Erythroblast (primary cell): ENCODE measurements around the gene PRPF6.
"Not testable (repeated sequence)": the region's sequence is repeated elsewhere in the genome, so short reads cannot be mapped to it uniquely, and the experiment has no call there.

Experiments
- DNase-seq, 2 experiments: peaks; one replicate each; lab custom pipeline; 2025; lab: John Stamatoyannopoulos, UW
- GATA1 ChIP-seq: IDR thresholded peaks from 2 replicates; pipeline ENCODE4 v1.6.1; 2011; ENCODE audit warnings: low read depth, mild to moderate bottlenecking, control low read depth, low read length, moderate library complexity
- POLR2A ChIP-seq: IDR thresholded peaks from 2 replicates; pipeline ENCODE4 v1.6.1; 2011; ENCODE audit warnings: mild to moderate bottlenecking, low read length

Gene PRPF6

DNA sequence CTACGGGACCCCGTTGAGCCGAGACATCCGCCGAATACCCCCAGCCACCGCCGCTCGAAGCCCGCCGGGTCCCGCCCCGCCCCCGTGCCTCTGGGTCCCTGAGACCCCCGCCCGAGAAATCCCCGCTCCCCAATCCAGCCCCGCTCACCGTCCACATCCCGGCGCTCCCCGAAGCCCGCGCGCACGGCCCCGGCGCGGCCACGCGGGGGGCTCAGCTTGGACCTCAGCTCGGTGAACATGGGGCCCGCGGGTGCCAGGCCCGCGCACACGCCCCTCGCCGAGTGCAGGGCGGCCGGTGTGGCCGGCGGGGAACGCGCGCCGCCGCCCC, 1.7 kb upstream of the PRPF6 start:
- TF ChIP-seq POLR2A (no peak), GATA1 (no peak)
- no peak for DNase-seq

DNA sequence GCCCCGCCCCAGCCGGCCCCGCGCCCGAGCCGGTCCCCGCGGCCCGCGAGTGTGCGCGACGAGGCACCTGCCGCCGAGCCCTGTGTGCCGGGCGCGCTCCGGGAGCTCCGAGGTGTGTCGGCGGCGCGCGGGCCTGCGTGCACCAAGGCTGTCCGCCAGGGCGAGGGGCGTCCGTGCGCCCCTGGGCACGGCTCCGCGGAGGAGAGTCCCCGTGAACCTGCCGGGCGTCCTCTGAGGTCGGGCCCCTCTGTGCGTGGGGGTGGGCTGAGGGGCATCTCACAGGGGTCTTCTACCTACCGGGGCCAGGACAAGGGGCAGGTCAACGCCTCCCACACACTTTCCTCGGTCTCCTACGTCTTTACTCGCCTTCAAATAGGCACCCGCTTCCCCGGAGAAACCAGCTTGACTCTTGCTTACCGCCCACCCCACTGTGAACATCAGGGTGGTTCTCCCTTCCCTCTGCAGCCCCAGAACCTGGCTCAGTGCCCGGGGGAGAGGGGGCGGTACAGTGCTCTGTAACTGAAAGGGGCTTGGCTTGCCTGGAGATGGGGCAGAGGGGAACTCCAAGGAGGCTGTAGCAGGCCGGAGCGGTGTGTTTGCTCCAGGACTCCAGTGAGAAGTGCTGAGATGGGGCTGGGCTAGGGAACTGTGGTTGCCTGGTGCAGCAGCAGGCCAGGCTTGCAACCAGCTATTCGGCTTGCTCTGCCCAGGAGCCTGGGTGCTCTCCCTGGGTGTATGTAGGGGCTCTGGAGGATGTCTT, 1.2 kb upstream of the PRPF6 start, which contains the start of gene SAMD10:
TSS of gene SAMD10 (minus strand) at position 86 of the 760 bp plus-strand sequence. CDS start 175 bp downstream, outside the sequence.
- TF ChIP-seq GATA1 = no peak
- TF ChIP-seq POLR2A = no peak
- peak; percentile 65 to 74 for DNase-seq

DNA sequence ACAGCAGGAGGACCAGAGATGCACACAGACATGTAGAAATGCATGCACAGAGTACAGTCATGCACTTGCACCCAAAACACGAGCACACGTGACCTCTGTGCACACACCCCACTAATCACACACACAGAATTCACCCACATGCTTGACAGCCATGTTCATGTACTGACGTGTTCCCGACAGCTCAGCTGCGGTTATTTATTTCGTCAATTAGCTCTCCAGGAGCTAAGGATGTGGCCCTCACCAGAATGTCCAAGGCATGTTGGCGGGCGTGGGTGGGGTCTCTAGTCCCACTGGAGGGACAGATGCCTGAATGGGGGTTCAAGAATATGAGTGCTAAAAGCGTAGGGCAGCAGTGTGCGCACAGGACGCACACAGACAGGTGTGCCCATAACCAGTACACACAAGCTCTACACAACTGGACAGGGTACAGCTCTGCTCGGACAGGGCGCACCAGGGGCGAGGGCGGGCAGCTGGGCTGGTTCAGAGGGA, 571 bp upstream of the PRPF6 start:
- no peak for DNase-seq
- TF ChIP-seq GATA1 = no peak
- TF ChIP-seq POLR2A = no peak

DNA sequence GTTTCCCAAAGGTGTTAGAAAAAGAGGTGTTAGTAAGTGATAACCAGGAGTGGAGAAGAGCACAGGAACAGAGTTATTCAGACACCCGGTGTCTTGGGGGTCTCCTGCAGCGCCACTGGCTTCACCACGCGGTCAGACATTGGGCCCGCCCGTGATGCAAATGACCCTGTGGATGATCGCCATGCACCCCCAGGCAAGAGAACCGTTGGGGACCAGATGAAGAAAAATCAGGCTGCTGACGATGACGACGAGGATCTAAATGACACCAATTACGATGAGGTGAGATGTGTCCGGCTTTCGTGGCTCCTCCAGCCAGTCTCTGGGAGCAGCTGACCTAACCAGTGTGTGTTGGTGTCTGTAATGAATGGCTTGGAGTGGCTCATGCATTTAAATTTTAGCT, 2.0 kb downstream of the PRPF6 start:
- DNase-seq = no peak
- TF ChIP-seq POLR2A = no peak
- TF ChIP-seq GATA1 = no peak

DNA sequence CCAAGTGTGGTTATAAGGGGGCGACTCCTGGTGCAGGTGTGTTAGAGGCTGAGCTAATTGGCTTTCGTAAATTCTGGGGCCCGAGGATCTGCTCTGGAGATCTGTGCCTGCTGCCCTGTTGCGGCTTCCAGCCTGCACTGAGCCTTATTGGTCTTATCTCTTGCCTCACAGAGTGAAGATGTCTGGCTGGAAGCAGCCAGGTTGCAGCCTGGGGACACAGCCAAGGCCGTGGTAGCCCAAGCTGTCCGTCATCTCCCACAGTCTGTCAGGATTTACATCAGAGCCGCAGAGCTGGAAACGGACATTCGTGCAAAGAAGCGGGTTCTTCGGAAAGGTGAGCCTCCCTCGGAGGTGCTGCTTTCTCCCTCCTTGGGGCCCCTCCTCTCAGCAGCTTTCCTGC, 20.0 kb downstream of the PRPF6 start:
- no peak for TF ChIP-seq GATA1
- TF ChIP-seq POLR2A = no peak
- DNase-seq = no peak

DNA sequence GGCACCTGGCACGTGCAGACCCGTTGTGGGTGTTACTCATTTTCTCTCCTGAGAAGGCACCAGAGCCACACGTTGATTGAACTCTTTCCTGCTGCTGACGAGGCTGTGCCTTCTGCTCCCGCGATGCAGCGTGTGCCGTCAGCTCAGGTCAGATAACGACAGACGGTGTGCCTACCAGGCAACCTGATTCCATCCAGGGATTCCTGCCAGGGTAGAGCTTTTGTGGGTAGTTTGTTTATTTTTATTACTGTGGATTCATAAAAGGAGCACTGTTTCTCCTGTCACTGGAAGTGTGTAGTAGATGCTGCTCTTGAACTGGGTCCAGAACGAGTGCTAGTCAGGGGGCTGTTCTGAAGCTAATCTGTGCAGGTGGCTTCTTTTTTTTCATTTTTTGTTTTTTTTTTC, 20.7 kb downstream of the PRPF6 start:
- TF ChIP-seq GATA1 (no peak), POLR2A (no peak)

DNA sequence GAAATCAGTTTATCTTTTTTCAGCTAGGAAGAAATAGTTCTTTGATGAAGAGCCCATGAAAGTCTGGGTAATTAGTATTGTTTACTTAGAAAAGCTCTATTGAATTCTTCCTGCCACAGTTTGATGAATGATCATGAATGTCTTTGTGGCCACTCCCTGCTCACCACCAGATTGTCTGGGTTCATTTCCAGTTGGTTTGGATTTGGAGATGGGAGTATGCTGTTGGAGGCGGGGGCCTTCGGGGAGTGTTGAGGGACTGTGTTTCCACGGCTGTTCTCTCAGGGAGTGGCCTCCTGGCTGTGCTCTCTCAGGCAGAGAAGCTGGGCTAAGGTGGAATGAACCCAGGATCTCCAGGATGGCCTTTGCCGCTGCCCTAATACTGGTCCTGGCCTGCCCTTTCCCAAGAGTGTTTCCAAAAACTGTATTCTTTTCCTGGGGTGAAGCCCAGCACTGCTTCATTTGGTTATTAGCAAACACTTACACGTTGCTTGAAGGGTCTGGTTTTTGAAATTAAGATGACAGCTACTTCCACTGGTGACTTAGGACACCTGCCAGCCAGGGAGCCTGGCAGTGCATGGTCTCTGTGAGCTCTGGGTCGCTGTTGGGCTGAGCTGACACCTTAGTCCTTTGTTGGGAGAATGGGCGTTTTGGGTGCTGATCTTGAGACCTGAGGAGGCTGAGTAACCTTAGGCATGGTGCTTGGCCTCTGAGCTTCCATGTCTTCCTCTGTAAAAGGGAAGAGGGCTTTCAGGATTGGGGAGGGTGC, 23.2 kb downstream of the PRPF6 start:
- no peak for TF ChIP-seq POLR2A
- no peak for TF ChIP-seq GATA1
- no peak for DNase-seq

More for the DNA sequence above, 20.7 kb downstream of the PRPF6 start:
- DNase-seq = no peak

DNA sequence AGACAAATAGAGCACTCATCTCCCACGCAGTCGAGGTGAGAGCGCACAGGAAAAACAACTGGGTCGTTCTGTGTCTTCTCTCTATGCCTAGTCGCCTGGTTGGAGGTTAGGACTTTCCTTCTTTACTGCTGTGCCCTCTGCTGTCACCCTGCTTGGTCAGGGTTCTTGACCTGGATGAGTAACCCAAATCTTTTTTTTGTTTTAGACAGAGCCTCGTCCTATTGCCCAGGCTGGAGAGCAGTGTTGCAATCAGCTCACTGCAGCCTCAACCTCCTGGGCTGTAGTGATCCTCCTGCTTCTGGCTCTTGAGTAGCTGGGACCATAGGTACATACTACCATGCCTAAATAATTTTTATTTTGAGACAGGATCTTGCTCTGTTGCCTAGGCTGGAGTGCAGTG, 24.5 kb downstream of the PRPF6 start:
- DNase-seq = no peak
- TF ChIP-seq GATA1 (no peak), POLR2A (no peak)

DNA sequence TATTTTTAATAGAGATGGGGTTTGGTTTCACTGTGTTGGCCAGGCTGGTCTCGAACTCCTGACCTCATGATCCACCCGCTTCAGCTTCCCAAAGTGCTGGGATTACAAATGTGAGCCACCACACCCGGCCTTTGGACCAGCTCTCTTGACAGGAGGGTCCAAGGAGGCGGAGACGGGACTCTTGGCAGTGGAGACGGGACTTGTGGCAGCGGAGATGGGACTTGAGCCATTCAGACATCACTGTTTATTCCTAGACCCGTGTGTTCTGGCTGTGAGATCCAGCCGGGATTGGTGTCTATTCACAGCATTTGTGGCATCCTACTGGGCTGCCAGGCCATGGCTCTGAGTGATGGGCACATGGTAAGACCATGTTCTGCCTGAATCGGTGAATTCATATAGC, 25.6 kb downstream of the PRPF6 start:
- TF ChIP-seq POLR2A = no peak
- DNase-seq = no peak

DNA sequence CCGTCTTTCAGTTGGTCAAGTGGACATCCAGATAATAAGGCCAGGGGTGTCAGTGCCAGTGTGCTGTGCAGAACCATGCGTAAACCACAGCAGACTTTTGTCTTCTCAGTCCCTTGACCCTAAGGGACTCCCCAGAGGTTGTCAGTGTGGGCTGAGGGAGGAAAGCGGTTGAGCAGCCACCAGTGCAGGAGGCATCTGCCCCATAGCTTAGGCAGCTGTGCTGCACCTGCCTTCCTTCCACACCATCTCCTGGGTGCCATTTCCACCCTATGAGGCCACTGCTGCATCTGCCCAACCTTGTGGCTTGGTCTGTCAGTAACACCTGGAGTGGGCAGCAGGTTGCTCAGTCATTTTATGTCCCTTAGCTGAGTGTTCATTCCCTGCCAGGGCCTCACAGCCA, 26.0 kb downstream of the PRPF6 start:
- no peak for TF ChIP-seq POLR2A
- TF ChIP-seq GATA1 = no peak
- DNase-seq = no peak

DNA sequence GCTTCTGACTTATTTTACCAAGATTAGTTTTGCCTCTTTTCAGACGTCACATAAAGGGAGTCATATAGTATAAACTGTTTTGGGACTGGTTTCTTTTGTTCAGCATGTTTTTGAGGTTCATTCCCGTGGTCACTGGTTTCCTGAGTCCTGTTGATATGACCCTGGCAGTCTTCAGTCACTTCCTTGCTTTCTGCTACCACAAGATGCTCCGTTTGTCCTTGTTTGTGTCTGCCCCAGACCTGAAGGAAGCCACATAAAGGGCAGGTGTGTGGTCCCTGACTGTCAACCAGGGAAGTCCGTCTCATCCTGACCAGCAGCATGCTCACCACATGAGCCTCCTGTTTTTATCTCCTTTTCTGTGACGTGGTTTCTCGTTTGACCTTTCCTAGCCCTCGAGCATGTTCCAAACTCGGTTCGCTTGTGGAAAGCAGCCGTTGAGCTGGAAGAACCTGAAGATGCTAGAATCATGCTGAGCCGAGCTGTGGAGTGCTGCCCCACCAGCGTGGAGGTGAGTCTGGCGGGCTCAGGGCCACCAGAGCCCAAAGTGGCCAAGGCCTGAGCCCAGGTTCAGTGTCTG, 29.0 kb downstream of the PRPF6 start:
- DNase-seq = no peak

DNA sequence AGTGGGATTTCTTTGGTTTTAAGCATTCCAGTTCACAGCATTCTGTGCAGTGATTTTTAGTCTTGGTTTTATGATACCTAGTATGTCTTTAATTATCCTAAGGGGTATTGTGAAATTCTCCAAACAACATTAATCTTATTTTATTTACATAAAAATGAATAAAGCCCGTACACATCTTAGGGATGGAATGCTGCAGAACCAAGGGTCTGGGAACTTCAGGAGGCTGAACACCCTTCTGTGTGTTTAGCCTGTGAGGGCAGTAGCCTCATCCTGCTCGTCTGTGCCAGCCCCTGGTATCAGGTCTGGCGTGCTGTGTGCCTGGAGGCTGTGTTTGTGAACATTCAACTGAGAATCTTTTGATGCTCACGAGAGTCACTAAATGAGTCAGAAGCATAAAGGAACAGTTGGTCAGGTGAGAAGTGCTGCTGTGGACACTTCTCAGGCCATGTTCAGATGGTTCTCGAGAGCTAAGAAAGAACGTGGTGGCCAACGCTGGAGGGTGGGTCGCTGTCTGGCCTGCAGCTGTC, 29.8 kb downstream of the PRPF6 start:
- DNase-seq = no peak
- TF ChIP-seq GATA1 (no peak), POLR2A (no peak)

More for the DNA sequence above, 29.0 kb downstream of the PRPF6 start:
- TF ChIP-seq GATA1 (no peak), POLR2A (no peak)

DNA sequence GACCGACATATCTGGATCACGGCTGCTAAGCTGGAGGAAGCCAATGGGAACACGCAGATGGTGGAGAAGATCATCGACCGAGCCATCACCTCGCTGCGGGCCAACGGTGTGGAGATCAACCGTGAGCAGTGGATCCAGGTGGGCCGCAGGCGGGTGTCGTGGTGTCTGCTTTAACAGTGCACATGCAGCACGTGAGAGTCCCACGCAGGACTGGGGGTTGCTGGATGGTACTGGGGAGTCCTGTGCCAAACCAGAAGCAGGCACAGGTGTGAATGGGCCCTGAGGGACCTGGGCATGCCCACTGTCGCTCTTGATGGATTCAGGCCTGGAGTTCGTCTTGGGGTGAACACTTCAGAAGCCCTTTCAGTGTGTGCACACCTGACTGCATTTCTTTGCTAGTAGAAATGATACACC, 30.4 kb downstream of the PRPF6 start:
- TF ChIP-seq POLR2A = no peak
- no peak for TF ChIP-seq GATA1

DNA sequence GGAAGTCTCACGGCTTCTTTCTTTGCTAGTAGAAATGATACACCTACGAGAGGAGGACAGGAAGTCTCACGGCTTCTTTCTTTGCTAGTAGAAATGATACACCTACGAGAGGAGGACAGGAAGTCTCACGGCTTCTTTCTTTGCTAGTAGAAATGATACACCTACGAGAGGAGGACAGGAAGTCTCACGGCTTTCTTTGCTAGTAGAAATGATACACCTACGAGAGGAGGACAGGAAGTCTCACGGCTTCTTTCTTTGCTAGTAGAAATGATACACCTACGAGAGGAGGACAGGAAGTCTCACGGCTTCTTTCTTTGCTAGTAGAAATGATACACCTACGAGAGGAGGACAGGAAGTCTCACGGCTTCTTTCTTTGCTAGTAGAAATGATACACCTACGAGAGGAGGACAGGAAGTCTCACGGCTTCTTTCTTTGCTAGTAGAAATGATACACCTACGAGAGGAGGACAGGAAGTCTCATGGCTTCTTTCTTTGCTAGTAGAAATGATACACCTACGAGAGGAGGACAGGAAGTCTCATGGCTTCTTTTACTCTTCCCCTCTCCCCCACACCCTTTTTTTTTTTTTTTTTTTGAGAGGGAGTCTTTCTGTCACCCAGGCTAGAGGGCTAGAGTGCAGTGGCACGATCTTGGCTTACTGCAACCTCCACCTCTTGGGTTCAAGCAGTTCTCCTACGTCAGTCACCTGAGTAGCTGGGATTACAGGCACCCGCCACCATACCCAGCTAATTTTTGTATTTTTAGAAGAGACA, 31.6 kb downstream of the PRPF6 start:
- not testable (repeated sequence) for DNase-seq

More for the DNA sequence above, 30.4 kb downstream of the PRPF6 start:
- no peak for DNase-seq
